B cell (primary cell): Measurements from ENCODE around the gene FBXO48. TPM values are rescaled to one million over a fixed set of nuclear protein-coding genes. Genes with fewer than 3 reads are reported as not detected.

Experiments
- ATAC-seq: fragments of 200-7000 bp; cut with Tn5 transposase; one replicate; pipeline ENCODE4 v1.10.0; 2021; ENCODE audit warnings: low read depth, mild to moderate bottlenecking, moderate number of reproducible peaks, moderate library complexity
- CTCF ChIA-PET: fragments of 350-600 bp; sonication (Branson Sonifier 250); formaldehyde crosslinking; loops from one replicate; lab custom pipeline; 2021; ENCODE audit warnings: antibody characterized with exemption, inconsistent platforms; lab: Charles Lee
- POLR2A ChIA-PET: fragments of 350-600 bp; sonication (Branson Sonifier 250); formaldehyde crosslinking; loops from one replicate; lab custom pipeline; 2021; ENCODE audit warnings: antibody characterized with exemption; lab: Charles Lee
- DNase-seq: peaks from one replicate; pipeline ENCODE4 v3.0.0; 2013
- H2AFZ ChIP-seq: 2 replicates; pipeline ENCODE4 v1.6.1; 2012; ENCODE audit warnings: mild to moderate bottlenecking, low read depth, low read length; ENCODE audit not compliant: insufficient read depth, poor library complexity, severe bottlenecking
- H3K27ac ChIP-seq, 2 donors: 1 replicate in 1 of 2; 2 replicates in 1 of 2; pipeline ENCODE4 v1.5.1; 2012 to 2013; ENCODE audit warnings: low read length in 2 of 2, mild to moderate bottlenecking in 2 of 2, moderate library complexity in 1 of 2
- H3K27me3 ChIP-seq, 4 experiments: fragments of 200-600 bp in 1 of 4; sonication (generic) in 1 of 4; replicated peaks in 1 of 4; 1 replicate in 2 of 4; 2 replicates in 2 of 4; pipeline versions ENCODE4 v1.6.1 to v1.7.0; 2013 to 2016; ENCODE audit warnings: low read length in 3 of 4, mild to moderate bottlenecking in 2 of 4, mixed read lengths in 1 of 4, moderate library complexity in 1 of 4; ENCODE audit not compliant: insufficient read depth in 4 of 4, control insufficient read depth in 3 of 4; ENCODE audit errors: control extremely low read depth in 1 of 4
- H3K36me3 ChIP-seq, 2 experiments: replicated peaks in 1 of 2; 1 replicate in 1 of 2; 2 replicates in 1 of 2; pipeline versions ENCODE4 v1.6.1 to v1.7.1; 2013; ENCODE audit warnings: low read length in 1 of 2; ENCODE audit not compliant: insufficient read depth in 2 of 2, control insufficient read depth in 1 of 2; ENCODE audit errors: control extremely low read depth in 1 of 2, extremely low read depth in 1 of 2
- H3K4me1 ChIP-seq, 2 donors: fragments of 200-600 bp in 1 of 2; sonication (generic) in 1 of 2; 1 replicate in 1 of 2; 2 replicates in 1 of 2; pipeline versions ENCODE4 v1.5.1 to v1.6.1; 2013 to 2017; ENCODE audit warnings: low read length in 2 of 2; ENCODE audit not compliant: control insufficient read depth in 2 of 2, insufficient read depth in 2 of 2
- H3K4me2 ChIP-seq: replicated peaks from 2 replicates; pipeline ENCODE3; 2012; ENCODE audit warnings: mild to moderate bottlenecking, low read depth, low read length; ENCODE audit not compliant: poor library complexity, severe bottlenecking
- H3K4me3 ChIP-seq, 5 experiments: fragments of 200-600 bp in 1 of 5; sonication (generic) in 1 of 5; 1 replicate in 3 of 5; 2 replicates in 2 of 5; pipeline versions ENCODE4 v1.5.1 to v1.7.0; 2011 to 2016; ENCODE audit warnings: low read length in 4 of 5, mild to moderate bottlenecking in 4 of 5, low read depth in 2 of 5, control low read depth in 1 of 5, moderate library complexity in 1 of 5; ENCODE audit not compliant: insufficient read depth in 1 of 5; ENCODE audit errors: control extremely low read depth in 1 of 5, extremely low read depth in 1 of 5
- H3K79me2 ChIP-seq: fragments of 200-600 bp; sonication (generic); one replicate; pipeline ENCODE4 v1.6.0; 2016; ENCODE audit warnings: low read length; ENCODE audit not compliant: control insufficient read depth, insufficient read depth
- H3K9ac ChIP-seq: fragments of 200-600 bp; sonication (generic); 2 replicates; pipeline ENCODE4 v1.6.1; 2017; ENCODE audit warnings: mild to moderate bottlenecking, low read length, moderate library complexity
- H3K9me3 ChIP-seq, 3 donors: one replicate each; pipeline versions ENCODE4 v1.6.1 to v1.7.1; 2013; ENCODE audit warnings: low read length in 2 of 3; ENCODE audit not compliant: control insufficient read depth in 2 of 3, insufficient read depth in 1 of 3; ENCODE audit errors: control extremely low read depth in 1 of 3
- H4K20me1 ChIP-seq: 2 replicates; pipeline ENCODE4 v1.6.0; 2012; ENCODE audit warnings: mild to moderate bottlenecking, low read length; ENCODE audit not compliant: insufficient read depth, control insufficient read depth, poor library complexity, severe bottlenecking
- H3K27ac Mint-ChIP-seq: one replicate; pipeline ENCODE4 v1.8.0; 2021; ENCODE audit warnings: mixed read lengths
- H3K27me3 Mint-ChIP-seq: one replicate; pipeline ENCODE4 v1.8.0; 2021; ENCODE audit warnings: mixed read lengths
- H3K4me1 Mint-ChIP-seq: one replicate; pipeline ENCODE4 v1.8.0; 2021; ENCODE audit warnings: mixed read lengths
- H3K4me3 Mint-ChIP-seq: one replicate; pipeline ENCODE4 v1.8.0; 2021; ENCODE audit warnings: mixed read lengths
- H3K9me3 Mint-ChIP-seq: one replicate; pipeline ENCODE4 v1.8.0; 2022; ENCODE audit warnings: mixed read lengths; ENCODE audit not compliant: insufficient read depth
- EZH2 ChIP-seq: IDR thresholded peaks from 2 replicates; pipeline ENCODE4 v1.6.1; 2012; ENCODE audit warnings: borderline replicate concordance, low read depth, mild to moderate bottlenecking, moderate library complexity, low read length; ENCODE audit not compliant: insufficient read depth, poor library complexity, severe bottlenecking
- WGBS: methylation state at CpG from one replicate; pipeline ENCODE4 v1.1.5; 2013; ENCODE audit warnings: missing lambda C conversion rate; ENCODE audit not compliant: insufficient coverage; 5-methylcytosine and 5-hydroxymethylcytosine counted together
- intact Hi-C: fragments of 100-400 bp; cut with micrococcal nuclease; formaldehyde crosslinking; loops from one replicate; pipeline ENCODE4 v1.10.0; 2022
- polyA plus RNA-seq: library from polyadenylated mRNA; depleted of rRNA; stranded (reverse); fragments of >200 nt; gene quantifications from 2 replicates; pipeline ENCODE4 v1.2.3, GENCODE V29; 2012
- total RNA-seq, 2 donors: library from RNA; stranded (reverse); fragments of 120-200 nt in 1 of 2; gene quantifications; 1 replicate in 1 of 2; 2 replicates in 1 of 2; pipeline versions ENCODE4 v1.2.3 to v1.2.4, GENCODE V29; 2013 to 2022
- TF ChIP-seq, protein P1 (sequence below): fragments of 200-600 bp; IDR thresholded peaks from one replicate; pipeline ENCODE4 v1.8.0; 2022; ENCODE audit warnings: antibody characterized with exemption, mild to moderate bottlenecking

The FBXO48 gene
- total and polyA plus RNA-seq, 2 donors (not counting 1 experiment from before 2014, with no cell fraction given) = 1.5 to 3.2 TPM

DNA sequence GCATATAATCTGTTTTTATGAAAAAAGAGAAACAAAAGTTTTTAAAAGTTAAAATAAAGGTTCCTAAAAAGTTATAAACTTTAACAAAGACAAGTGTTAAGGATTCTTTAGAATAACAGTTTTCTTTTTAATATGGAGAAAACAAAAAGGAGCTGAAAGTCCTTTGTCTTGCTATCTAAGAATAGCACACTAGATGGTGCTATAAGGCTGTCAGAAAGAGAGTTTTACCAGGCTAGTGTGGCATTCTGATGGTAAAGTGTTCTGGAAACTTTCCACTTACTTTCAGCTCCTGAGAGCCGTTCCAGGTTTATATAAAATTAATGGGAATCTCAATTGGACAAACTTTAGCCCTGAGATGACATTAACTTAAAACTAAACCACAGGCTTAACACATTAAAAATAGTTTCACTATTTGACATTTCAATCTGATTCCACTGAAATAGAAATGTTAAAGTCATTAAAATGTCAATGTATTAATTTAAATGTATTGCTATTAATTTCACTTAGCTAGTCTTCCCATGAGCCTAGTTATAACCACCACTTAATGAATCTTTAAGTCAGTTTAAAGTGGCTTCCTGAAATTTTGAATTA lies 3.7 kb downstream of the FBXO48 start:
- ATAC-seq (no peak), DNase-seq (peak; percentile 76)
- Histone ChIP-seq H3K4me3 (no peak overlapping the region), H3K27me3 (no peaks in the 10 kb centered on the region), H3K4me1 (peaks cover 8 to 15% of the 10 kb centered on the region in 2 donors), H3K4me2 (no peak overlapping the region), H3K9ac (no peak overlapping the region), H4K20me1 (no peaks in the 10 kb centered on the region), H2AFZ (no peak overlapping the region), H3K79me2 (peaks cover 8% of the 10 kb centered on the region), H3K9me3 (no peaks in the 10 kb centered on the region), H3K27ac (no peak overlapping the region), H3K36me3 (no peaks in the 10 kb centered on the region)
- H3K4me1 Mint-ChIP-seq = peaks cover 20% of the 10 kb centered on the region
- H3K9me3 Mint-ChIP-seq = no peaks in the 10 kb centered on the region
- intact Hi-C loops = loop anchor here (1.0 to 10.0 kb wide), 5 partner anchors 131 to 1181 kb away; partner anchors contain the start of gene AAK1
- H3K27ac Mint-ChIP-seq = no peak overlapping the region
- TF ChIP-seq, protein P1, sequence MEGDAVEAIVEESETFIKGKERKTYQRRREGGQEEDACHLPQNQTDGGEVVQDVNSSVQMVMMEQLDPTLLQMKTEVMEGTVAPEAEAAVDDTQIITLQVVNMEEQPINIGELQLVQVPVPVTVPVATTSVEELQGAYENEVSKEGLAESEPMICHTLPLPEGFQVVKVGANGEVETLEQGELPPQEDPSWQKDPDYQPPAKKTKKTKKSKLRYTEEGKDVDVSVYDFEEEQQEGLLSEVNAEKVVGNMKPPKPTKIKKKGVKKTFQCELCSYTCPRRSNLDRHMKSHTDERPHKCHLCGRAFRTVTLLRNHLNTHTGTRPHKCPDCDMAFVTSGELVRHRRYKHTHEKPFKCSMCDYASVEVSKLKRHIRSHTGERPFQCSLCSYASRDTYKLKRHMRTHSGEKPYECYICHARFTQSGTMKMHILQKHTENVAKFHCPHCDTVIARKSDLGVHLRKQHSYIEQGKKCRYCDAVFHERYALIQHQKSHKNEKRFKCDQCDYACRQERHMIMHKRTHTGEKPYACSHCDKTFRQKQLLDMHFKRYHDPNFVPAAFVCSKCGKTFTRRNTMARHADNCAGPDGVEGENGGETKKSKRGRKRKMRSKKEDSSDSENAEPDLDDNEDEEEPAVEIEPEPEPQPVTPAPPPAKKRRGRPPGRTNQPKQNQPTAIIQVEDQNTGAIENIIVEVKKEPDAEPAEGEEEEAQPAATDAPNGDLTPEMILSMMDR = peak; percentile 93
- no peak for TF ChIP-seq EZH2
- H3K27me3 Mint-ChIP-seq = no peaks in the 10 kb centered on the region
- WGBS = no CpG with 5 or more reads among the region's 1 CpG
- no peak overlapping the region for H3K4me3 Mint-ChIP-seq
- POLR2A ChIA-PET = no interaction called here
- CTCF ChIA-PET = interaction anchor here (0.6 to 7.5 kb wide), 62 partner anchors 8 to 1106 kb away, joined by 3 to 173 read pairs (median 4); no protein-coding TSS in a partner anchor

DNA sequence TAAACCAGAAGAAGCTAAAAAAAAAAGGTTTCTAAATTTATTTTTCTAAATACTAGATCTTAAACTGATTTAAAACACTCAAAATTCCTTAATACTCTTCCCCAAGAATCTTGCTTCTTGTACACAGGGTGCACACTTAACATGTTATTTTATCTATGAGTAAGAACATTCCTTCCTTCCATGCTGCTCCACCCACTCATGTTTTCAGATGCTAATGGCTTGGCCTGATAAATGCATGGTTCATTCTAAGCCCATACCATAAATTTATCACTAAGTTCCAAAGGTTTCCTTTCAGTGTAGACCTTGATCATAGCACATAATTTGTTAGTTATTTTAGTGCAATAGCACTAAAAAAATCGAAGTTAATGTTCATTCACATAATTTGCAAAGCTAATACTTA lies 8.1 kb downstream of the FBXO48 start:
- H3K36me3 ChIP-seq = no peaks in the 10 kb centered on the region
- H3K27me3 ChIP-seq = no peaks in the 10 kb centered on the region
- WGBS = no CpG with 5 or more reads among the region's 1 CpG
- H3K79me2 ChIP-seq = no peaks in the 10 kb centered on the region
- ATAC-seq (no peak), DNase-seq (no peak)
- H3K4me3 ChIP-seq = no peak overlapping the region
- no peaks in the 10 kb centered on the region for H3K27me3 Mint-ChIP-seq
- H3K27ac ChIP-seq = no peak overlapping the region
- H3K4me1 ChIP-seq = no peaks in the 10 kb centered on the region
- ChIA-PET POLR2A (no interaction called here), CTCF (interaction anchor here (2.0 kb wide), 1 partner anchor 466 kb away, joined by 5 read pairs; no protein-coding TSS in a partner anchor)
- intact Hi-C loops = no loop called here
- H3K4me3 Mint-ChIP-seq = no peak overlapping the region
- H4K20me1 ChIP-seq = no peaks in the 10 kb centered on the region
- H3K9me3 ChIP-seq = no peaks in the 10 kb centered on the region
- H3K9me3 Mint-ChIP-seq = no peaks in the 10 kb centered on the region
- no peaks in the 10 kb centered on the region for H3K4me1 Mint-ChIP-seq
- no peak overlapping the region for H3K27ac Mint-ChIP-seq
- no peak overlapping the region for H3K4me2 ChIP-seq
- no peak overlapping the region for H2AFZ ChIP-seq
- no peak overlapping the region for H3K9ac ChIP-seq
- TF ChIP-seq EZH2 = no peak
- TF ChIP-seq, protein P1 = no peak
